ENCODE measurements around the gene PRR23C.

PRR23C gene

DNA sequence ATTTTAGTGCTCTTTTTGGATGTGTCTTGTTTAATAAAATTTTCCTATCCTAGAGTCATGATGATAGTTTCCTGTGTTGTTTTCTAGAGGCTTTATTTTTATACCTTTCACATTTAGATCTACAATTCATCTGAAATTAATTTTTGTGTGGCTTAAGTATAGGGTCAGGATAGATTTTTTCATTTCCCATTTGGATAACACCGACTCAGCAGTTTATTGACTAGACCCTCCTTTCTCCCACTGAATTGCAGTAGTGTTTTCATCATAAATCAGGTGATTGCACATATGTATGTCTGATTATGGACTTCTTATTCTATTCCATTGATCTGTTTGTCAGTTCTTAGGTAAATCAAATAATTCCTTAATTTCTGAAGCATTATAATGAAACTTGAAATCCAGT, 49.0 kb downstream of the PRR23C start:
- DNase-seq = no peak

All from activated effector memory CD4-positive, alpha-beta T cell treated with Interleukin-2 at 50 U/mL for 16 hours (primary cell).